HG03432 (cell line): Measurements from ENCODE around the gene NACC2.
A peak's percentile ranks its signal among the peaks of the same experiment; 100 is the strongest.

ENCODE experiments used
- ATAC-seq: cut with Tn5 transposase; IDR thresholded peaks from one replicate; pipeline ENCODE4 v1.9.1; 2021; ENCODE audit warnings: mild to moderate bottlenecking, moderate library complexity; ENCODE audit not compliant: unreplicated experiment

The NACC2 gene

DNA sequence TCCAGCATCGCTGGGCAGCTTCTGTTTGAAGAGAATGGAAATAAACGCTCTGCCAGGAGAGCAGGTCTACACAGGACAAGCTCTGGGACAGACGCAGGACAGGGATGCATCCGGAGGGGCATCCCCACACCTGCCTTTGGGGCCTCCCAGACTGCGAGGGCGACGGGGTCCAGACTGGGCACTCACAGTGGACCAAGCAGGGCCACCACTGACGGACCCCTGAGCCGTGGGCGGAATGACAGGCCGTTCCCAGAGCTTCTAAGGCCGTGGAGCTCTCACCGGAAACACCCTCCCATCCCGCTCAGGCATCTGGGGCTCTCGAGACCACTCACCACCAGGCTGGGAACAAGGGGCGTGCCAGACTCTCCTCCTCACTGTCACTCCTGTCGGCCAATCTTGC, 34.1 kb upstream of the NACC2 start:
- no peak for ATAC-seq

DNA sequence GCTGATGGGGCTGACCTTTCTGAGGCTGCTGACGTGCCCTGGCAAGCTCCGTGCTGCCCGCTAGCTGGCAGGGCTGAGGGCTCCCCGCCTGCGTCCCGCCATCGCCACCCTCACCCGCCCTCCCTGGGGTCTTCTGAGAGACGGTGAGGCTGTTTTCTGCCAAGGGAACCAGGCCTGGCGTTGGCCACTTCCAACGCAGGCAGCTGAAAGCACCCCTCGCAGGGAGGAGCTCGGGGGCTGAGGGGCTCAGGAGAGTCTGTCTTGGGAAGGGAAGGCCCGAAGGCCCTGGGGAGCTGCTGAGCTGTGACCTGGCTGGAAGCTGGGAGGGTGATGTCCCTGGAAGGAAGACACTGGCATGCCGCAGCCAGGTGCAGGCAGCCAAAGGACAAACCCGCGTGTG, 33.3 kb upstream of the NACC2 start:
- ATAC-seq: no peak

DNA sequence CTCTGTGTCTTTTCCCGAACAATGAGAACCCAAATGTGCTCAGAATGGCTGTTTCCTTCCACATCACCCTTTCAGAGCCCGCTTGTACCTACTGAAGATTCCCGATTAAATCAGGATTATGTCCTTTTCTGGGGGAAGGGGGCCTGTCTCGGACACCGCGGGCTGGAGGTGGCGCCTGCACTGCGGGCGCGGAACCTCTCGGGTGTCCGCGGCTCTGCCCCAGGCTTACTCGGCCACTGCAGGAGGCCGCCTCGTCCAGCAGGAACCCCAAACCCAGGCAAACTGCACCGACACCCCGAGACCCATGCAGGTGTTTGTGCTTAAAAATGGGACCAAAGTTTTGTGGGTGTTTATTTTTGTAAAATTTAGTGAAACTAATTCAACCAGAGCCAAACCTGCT, 32.2 kb upstream of the NACC2 start:
- no peak for ATAC-seq

DNA sequence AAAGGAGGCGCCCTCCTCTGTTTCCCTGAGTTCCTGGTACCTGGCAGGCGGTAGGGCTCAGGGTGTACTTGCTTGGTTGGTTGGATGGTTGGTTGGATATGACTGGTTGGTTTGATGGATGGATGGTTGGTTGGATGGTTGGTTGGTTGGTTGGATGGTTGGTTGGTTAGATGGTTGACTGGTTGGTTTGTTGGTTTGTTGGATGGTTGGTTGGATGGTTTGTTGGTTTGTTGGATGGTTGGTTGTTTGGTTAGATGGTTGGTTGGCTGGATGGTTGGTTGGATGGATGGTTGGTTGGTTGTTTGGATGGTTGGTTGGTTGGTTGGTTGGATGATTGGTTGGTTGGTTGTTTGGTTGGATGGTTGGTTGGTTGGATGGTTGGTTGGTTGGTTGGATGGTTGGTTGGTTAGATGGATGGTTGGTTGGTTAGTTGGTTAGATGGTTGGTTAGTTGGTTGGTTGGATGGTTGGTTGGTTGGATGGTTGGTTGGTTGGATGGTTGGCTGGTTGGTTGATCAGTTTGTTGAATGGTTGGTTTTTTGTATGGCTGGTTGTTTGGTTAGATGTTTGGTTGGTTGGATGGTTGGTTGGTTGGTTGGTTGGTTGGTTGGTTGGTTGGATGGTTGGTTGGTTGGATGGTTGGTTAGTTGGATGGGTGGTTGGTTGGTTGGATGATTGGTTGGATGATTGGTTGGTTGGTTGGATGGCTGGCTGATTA, 30.0 kb upstream of the NACC2 start:
- no peak for ATAC-seq

DNA sequence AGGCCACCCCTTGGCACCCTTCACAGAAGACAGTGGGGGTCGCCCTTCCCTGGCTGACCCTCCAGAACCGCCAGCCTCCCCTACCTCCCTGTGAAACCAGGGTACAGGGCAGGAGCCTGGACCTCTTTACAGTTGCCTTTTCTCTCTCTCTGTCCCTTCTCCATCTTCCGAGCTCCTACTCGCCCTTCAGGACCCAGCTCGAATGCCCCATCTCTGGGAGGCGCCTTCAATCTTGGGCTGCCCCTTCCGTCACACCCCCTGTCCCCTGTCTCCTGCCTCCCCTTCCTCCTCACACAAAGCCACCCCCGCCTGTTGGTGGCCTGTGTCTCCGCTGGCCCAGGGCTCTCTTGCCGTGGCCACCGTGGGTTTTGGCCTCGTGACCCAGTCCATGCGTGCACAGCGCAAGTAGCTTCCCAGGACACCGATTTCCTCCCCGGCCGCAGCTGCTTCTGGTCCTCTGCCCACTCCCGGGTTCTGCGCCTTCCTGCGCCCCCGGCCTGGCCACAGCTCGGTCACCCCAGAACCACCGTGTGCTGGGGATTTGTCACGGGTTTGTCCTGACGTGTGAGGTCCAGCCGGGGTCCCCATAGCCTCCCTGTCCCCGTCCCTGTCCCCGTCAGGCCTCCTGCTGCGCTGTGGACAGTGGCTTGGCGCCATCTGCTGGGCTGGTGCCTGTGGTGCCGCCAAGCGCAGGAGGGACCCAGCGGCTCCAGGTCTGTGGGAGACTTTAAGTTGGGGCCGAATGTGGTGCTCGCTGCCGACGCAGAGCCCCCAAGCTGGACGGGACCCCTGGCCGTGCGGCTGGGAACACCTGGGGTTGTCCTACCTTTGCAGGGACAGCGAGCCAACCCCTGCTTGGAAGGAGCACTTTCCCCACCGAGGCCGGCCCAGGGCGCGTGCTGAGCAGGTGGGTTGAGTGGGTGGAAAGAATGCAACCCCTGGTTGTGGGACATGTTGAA, 27.6 kb upstream of the NACC2 start:
- no peak for ATAC-seq

DNA sequence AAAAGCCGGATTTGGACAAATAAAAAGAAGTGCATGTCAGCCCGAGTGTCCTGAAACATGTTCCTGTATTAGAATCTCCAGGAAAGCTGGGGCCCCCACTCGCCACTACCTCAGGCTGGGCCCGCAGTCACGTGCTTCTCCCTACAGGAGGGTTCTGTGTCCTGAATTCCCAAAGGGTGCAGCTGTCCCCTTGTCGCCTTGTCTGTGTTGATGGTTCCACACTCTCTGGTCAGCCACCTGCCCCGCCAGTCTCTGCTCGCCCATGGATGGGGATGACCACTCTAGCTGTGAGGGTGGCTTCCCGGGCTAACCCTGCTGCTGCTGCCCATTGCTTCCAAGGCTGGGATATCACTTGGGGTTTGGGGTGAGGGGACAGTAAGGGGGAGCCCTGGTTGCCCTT, 26.7 kb upstream of the NACC2 start:
- no peak for ATAC-seq

DNA sequence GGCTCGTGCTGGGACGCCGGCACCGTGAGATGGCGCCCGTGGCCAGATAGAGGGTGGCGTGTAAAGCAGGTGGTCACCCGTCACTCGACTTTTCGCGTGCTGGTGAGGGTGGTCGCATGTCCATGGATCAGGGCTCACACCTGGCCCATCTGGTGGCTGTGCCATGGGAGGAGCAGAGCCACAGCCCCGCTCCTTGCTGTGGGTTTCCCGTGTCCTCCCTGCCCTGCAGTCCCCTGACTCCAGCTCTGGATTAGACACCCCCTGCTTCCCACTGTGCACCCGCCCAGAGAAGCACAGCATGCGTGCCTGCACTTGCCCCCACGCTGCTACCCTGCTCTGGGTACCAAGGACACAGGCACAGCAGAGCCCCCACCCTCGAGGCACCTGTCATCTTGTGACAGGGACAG, 25.4 kb upstream of the NACC2 start:
- ATAC-seq: no peak

DNA sequence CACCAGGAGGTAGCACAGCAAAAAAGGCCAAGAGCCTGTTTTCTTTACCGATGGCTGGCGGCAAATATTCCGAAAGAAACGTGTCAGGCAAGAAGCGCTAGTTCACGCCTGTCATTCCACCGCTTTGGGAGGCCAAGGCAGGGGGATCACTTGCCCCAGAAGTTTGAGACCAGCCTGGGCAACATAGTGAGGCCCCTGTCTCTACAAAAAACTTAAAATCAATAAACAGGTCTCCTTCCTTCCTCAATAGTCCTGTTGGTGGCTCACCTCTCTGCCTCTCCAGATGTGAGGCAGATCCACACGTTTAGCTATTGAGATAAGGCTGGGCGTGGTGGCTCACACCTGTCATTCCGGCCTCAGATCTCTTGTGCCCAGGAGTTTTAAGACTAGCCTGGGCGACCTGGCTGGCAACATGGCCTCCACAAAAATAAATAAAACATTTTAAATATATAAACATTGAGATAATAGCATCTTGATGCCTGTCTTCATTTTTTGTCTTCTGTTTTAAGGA, 24.8 kb upstream of the NACC2 start:
- no peak for ATAC-seq

DNA sequence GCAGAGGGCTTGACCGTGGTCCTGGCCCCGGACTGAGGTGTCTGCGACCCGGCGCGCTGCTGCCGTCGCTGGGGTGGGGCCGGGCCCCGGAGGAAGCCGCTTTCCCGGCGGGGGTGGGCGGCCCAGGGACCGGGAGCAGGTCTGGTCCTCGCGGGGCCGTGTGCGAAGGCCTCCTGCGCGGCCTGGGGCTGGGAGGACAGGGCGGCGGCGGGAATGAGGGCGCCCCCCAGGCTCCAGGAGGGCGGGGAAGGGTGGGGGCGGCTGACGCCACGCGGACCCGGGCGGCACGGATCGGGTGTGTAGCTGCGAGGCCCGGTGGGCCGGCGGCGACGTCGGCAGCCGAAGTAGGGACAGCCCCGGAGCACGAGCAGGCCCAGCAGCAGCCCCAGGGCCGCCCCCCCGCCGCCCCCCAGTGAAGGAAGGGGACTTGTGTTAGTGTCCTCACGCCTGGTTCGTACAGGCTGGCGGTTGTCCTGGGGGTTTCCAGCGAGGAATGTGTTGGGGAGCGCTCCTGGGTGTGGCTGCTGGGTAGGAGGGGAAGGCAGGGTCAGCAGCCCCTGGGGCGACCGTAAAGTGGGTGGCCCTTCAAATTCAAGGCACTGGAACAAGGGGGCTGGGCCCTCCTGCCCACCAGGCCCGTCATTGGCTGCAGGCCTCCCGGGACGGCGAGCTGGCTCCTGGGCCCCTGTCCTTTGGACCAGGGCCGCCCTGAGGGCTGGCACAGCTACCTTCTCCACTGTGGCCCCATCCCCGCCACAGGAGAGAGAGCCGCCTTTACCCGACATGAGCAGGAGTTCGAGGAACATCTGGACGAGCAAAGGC, 24.2 kb upstream of the NACC2 start:
- ATAC-seq: peak; percentile 21

DNA sequence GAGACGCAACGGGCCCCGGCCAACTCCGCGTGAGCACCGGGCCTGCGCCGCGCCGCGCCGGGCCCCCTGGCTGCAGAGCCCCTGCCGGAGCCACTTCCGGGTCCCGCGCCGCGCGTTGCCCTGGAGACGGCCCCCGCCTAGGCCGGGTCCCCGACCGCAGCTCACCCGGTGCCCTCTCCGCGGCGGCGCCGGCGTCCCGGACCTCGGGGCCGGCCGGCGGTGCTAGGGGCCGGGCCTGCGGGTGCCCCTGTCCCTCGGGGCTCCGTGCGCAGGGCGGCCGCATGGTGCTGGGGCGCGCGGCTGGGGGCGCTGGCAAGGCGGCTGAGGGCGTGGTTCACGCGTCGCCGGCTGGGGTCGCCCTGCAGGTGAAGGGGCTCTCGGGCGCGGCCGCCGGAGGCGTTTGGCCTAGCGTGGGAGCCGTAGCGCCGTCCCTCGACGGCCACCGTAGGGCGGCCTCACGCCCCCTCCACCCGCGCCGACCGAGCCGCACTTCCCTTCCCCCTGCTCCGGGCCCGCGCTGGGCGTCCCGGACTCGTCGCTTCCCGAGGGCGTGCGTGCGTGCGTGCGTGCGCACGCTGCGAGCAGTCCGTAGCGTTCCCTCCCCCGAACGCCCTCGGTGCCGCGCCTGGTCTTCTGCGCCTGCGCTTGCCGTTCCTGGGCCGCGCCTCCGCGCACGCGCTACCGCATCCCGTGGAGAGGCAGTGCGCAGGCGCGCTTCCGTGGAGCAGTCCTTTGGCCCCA, 23.4 kb upstream of the NACC2 start, which contains the start of gene TMEM250:
Gene TMEM250, minus strand, starts transcription at position 556 of the 741 bp plus-strand sequence. CDS start 1,975 bp downstream, outside the sequence.
- ATAC-seq: peak; percentile 74

DNA sequence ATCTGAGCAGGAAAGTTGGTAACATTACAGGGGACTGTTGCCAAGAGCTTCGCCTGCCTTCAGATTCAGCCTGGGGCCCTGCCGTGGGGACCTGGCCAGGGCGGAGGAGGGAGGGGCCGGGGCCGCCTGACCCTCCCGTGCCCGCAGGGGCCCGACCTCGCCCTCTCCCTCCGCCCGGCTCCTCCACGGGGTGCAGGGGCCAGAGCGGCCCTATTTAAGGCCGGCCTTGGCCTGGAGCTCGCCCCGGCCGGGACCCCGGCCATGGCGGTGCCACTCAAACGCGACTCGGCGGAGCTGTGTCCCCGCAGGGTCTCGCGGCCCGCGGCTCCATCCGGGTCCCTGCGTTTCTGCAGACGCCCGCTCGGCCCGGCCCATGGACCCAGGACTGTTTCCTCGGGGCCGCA, 22.8 kb upstream of the NACC2 start:
- peak; percentile 14 for ATAC-seq

DNA sequence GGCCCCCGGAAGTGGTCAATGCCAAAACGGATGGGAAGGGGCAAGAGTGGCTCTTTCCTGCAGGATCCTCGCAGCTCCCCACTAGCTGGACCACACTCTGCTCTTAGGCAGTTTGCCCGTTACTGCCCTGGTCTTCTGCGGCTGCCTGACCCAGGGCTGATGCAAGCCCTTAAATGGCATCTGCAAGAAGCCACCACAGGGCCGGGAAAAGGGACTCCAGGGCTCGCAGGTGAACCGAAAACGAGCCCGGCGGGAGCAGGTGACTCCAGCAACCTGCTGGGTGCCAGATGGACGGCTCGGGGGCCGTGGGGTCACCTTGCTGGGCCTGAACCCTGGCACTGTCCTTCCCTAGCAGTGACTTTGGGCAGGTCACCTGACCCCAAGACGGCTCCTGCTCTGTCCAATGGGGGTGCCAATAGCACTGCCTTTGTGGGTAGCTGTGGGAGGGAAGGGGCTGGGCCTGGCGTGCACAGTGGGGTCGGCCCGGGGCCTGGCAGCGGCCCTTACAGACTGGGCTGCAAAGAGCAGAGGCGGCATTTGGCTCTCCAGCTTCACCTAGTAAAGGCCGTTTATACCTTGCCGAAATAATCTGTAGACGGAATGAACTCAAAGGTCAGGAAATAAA, 22.3 kb upstream of the NACC2 start:
- ATAC-seq: no peak

DNA sequence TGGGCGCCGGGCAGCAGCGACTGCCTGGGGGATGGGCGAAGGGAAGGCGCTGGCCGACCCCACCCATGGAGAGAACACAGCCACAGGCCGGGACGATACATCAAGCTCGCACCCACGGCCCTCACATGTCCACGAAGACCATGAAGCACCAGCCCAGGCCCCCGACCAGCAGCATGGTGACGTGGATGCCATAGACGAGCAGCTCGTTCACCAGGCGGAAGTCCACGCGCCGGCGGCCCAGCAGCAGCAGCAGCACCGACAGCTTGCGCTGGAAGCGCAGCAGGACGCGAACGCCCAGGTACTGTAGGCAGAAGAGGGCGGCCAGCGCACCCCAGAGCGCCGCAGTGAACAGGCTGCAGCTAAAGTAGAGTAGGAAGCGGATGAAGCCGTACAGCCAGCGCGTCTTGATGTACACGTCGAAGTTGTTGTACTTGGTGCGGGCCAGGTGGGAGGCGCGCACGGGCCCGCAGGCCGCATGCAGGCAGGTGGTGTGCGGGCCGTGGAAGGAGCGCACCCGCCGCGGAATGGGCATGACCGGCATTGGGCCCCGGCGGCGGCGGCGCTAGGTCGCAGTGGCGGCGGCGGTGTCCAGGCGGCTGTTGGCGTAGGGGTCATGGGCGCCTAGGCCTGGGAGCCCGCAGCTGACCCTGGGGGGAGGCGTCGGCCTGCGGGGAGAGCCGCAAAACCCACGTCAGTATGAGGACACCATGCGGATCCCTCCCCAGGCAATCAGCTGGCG, 21.4 kb upstream of the NACC2 start:
- no peak for ATAC-seq

DNA sequence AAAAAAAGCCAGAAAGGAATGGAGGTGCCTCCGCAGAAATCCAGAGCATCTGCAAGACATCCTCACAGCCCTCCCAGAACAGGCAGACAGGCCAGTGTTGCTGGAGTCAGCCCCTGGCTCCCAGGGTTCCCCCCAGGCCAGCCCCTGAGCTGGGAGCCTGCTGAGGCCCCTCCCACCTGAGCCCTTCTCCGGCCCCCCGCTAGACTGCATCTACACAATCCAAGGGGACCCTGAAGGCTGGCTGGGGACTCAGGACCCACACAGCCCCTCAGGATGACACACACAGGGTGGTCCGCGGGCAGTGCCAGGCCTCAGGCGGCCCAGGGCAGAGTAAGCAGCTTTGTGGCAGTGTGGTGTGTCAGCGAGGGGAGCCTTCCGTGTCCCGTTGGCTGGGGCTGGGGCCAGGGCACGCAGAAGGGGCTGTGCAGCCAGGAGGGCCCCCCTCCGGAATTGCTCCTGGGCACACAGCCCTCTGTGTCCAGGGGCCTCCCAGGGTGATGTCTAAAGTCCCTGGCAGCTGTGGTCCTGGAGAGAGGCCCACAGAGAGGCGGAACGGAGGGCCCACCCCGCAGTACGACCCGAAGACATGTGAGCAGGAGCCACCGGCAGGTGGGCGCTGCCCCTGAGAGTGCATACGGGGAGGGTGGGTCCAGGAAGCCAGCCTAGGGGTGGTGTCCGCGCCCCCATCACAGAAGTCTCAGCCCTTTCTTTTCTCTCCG, 20.7 kb upstream of the NACC2 start:
- ATAC-seq: no peak

DNA sequence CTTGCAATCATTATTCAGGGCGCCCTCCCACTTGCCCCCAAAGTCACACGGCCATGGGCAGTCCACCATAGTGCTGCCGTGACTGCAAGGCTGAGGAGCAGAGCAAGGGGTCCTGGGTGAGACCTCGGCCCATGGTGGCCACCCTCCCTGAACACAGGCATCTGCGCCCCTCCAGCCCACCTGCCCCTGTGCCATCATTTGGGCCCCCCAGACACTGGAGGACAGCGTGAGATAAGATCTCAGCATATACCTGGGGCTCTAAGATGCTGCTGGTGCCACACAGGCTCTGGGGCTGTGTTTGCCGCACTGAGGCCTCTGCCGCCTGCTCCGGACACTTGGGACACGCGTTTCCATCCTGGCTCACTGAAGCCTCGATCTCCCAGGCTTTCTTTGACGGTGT, 20.1 kb upstream of the NACC2 start:
- no peak for ATAC-seq

DNA sequence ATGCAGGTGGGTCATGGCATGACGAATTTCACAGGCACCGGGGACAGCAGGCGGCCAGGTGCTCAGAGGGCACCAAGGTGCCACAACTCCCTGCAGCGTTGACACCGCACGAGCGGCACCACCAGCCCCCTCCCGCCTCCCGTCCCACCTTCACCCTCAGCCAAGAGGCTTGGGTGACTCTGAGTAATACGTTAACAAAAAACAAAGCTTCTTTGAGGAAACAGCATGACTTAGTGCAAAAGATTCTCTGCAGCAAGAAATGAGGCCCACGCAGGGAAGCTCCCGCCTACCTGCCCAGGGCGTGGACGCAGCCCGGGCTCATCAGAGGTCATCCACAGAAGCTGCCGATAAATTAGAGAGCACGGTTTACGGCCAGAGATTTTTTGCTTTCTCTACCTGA, 19.5 kb upstream of the NACC2 start:
- ATAC-seq: no peak

DNA sequence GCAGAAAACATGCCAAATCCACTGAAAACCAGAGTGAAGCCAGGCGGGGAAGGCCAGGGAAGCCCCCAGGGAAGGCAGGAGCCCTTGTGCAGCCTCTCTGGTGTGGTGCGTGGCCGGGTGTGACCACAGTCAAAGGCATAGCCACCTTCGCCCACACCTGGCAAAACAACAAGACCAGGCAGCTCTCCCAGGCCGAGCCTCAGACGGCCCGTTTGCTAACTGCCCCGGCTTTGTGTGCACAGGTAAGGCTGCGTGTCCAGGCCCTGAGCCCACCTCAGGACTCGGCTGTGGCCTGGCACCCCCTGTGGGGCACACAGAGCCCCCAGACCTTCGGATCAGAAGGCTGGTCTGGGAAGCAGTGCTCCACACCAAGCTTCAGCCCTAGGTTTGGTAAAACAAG, 17.5 kb upstream of the NACC2 start:
- no peak for ATAC-seq

DNA sequence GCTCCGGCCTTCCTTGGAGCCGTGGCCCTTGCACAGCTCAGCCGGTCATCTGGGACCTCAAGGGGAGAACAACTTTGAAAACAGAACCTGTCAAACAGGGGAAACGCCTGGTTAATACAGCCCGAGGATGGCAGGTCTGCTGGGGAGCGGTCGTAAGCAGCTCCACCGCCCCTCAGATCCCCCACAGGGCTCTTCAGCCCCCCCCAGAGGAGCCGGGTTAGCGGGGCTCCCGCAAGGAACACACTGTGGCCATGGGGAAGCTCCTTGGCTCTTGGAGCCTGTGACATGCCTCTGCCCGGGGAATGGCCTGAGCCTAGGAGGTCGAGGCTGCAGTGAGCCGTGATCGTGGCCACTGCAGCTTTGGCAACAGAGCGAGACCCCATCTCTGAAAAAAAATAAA, 16.8 kb upstream of the NACC2 start:
- no peak for ATAC-seq

DNA sequence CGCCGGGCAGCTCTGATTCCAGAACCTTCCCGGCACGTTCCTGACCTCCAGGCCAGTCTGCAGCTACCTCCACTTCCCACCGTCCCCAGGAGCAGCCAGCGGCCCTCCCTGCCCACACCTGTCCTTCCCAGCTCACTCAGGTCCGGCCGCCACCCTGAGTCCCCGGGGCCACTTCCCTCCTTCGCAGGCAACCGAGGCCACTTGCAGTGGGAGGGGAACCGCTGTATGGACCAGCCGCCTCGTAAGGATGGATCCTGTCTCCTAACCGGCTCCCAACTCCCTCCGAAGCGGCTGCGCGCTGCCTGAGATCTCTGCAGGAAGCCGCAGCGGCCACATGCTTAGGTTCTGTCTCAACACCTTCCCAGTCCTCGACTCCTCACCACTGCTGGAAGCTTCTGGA, 16.1 kb upstream of the NACC2 start:
- no peak for ATAC-seq
